GM19328 (cell line): ENCODE data around the gene LAMA2.

Experiments used
- ATAC-seq: cut with Tn5 transposase; IDR thresholded peaks from one replicate; pipeline ENCODE4 v1.9.1; 2021; ENCODE audit warnings: mild to moderate bottlenecking, moderate library complexity; ENCODE audit not compliant: unreplicated experiment

Gene LAMA2, protein sequence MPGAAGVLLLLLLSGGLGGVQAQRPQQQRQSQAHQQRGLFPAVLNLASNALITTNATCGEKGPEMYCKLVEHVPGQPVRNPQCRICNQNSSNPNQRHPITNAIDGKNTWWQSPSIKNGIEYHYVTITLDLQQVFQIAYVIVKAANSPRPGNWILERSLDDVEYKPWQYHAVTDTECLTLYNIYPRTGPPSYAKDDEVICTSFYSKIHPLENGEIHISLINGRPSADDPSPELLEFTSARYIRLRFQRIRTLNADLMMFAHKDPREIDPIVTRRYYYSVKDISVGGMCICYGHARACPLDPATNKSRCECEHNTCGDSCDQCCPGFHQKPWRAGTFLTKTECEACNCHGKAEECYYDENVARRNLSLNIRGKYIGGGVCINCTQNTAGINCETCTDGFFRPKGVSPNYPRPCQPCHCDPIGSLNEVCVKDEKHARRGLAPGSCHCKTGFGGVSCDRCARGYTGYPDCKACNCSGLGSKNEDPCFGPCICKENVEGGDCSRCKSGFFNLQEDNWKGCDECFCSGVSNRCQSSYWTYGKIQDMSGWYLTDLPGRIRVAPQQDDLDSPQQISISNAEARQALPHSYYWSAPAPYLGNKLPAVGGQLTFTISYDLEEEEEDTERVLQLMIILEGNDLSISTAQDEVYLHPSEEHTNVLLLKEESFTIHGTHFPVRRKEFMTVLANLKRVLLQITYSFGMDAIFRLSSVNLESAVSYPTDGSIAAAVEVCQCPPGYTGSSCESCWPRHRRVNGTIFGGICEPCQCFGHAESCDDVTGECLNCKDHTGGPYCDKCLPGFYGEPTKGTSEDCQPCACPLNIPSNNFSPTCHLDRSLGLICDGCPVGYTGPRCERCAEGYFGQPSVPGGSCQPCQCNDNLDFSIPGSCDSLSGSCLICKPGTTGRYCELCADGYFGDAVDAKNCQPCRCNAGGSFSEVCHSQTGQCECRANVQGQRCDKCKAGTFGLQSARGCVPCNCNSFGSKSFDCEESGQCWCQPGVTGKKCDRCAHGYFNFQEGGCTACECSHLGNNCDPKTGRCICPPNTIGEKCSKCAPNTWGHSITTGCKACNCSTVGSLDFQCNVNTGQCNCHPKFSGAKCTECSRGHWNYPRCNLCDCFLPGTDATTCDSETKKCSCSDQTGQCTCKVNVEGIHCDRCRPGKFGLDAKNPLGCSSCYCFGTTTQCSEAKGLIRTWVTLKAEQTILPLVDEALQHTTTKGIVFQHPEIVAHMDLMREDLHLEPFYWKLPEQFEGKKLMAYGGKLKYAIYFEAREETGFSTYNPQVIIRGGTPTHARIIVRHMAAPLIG (N-terminal part only)

GRCh38 chr6:128882991-128883611 lies at the start of gene LAMA2:
TSS of gene LAMA2 (plus strand) at chr6:128883138. CDS start at chr6:128883246, 108 bp downstream.
- no peak for ATAC-seq

- ATAC-seq, result no peak
These were observed 46.2 kb upstream of the LAMA2 start for GRCh38 chr6:128836761-128837160.

DNA sequence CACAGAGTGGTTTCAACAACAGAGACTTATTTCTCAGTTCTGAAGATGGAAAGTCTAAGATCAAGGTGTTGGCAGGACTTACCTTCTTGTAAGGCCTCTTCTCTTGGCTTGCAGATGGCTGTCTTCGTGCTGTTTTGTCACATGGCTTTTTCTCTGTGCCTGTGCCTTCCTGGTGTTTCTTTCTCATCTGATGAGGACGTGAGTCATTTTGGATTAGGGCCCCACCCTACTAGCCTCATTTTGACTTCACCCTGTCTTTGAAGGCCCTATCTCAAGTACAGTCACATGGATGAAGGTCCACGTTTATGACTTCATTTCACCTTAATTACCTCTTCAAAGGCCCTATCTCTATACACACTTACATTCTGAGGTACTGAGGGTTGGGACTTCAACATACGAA lies 41.4 kb upstream of the LAMA2 start:
- ATAC-seq, result no peak

DNA sequence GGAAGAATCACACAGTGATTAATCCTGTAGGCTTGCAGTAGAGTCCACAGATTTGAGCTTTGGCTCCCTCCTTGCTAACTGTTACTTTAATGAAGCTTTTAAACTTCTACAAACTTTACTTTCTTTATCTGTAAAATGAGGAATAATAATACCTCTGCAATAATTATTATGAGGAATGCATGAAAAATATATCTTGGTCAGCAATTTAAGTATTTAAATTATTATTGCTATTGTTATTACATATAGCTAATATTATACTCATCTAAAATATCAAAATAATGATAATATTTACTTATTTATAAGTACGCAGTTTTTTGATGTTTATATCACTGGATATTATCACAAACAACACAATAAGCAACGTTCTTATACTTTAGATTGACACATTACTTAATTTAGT lies 38.3 kb upstream of the LAMA2 start:
- no peak for ATAC-seq

GRCh38 chr6:128847431-128848210 lies 35.3 kb upstream of the LAMA2 start:
- no peak for ATAC-seq

DNA sequence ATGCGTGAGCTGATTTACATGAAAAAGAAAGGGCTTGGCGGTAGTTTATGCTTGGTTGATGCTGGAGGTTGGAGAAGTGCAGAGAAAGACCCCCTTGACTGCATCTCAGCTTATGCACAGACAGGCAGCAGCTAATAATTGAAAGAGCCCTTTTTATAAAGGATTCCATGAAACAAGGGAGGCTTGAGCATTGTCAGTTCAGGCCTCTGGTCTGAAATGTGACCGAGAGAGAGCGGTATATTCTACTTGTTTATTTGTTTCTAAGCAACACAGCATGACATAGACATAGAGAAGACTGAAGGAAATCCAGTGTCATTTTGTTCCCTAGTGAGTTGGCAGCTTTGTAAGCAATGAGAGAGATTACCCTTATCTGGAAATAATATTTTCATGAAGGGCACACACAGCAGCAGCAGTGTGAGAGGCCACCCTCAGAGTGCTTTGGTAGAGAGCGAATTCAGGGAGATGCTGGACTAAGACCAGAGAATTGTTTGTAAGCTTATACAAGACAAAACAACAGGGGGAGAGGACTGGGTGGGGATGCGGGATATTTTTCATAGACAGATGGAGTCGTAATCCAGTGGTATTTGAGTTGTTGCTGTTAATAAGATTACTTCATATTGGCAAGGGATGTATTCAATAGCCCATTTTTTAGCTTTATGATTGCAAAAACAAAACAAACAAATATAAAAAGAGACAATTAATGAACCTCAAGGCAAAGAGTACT lies 34.6 kb upstream of the LAMA2 start:
- ATAC-seq, result no peak

DNA sequence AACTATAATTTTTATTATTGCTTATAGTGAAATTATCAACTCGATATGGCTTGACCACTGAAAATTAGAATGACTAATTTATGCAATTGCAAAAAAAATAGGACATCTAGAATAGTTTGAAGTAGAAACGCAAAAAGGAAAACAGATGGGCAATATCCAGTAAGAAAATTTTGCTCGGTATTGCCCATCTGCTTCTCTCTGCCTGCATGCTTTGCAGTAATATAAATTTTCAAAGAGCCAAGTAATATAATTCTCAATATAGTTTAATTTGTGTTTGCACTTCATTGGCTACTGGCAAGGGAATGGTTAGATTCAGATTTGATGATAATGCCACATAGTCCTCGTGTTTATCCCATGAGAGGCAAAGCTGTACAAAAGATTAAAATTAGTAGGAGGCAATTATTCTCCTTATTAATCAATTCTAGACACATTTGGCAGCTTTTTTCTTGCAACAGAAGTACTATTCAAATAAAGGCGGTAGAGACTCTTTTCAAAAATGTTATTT lies 27.3 kb upstream of the LAMA2 start:
- ATAC-seq, result no peak

GRCh38 chr6:128857806-128858205 lies 25.1 kb upstream of the LAMA2 start:
- ATAC-seq, result no peak

DNA sequence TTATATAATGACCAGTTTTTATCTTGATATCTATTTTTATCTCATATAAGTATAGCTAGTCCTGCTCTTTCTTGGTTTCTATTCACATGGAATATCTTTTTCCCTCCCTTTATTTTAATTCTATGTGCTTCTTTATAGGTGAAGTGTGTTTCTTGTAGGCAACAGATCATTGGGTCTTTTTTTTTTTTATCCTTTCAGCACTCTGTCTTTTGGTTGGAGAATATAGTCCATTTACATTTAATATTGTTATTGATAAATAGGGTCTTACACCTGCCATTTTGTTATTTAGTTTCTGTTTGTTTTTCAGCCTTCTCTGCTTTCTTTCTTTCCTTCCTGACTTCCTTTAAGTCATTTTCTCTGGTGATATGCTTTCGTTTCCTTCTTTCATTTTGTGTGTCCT lies 22.2 kb upstream of the LAMA2 start:
- ATAC-seq, result no peak

- no peak for ATAC-seq
These were observed 19.0 kb upstream of the LAMA2 start for GRCh38 chr6:128863983-128864382.

- no peak for ATAC-seq
These were observed 12.2 kb upstream of the LAMA2 start for GRCh38 chr6:128870746-128871145.

- ATAC-seq, result no peak
These were observed 8.1 kb upstream of the LAMA2 start for GRCh38 chr6:128874863-128875262.

DNA sequence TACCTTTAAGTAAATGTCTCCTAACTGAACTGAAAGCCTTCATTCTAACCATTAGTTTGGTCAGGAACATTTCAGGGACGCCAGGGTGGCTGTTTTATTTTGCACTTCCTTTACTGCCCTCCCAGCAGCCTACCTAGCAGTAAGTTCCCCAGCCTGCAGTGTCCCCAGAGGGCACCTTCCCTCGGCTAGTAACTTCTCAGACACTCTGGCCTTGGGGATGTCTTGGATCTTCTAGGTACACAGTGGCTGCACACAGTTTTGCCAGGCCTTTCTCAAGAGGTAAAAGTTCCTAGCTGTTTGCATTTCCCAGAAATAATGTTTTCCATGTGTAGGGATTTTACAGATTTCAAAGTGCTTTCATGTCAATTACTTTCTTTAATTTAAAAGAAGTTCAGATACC lies 378 bp upstream of the LAMA2 start:
- no peak for ATAC-seq

DNA sequence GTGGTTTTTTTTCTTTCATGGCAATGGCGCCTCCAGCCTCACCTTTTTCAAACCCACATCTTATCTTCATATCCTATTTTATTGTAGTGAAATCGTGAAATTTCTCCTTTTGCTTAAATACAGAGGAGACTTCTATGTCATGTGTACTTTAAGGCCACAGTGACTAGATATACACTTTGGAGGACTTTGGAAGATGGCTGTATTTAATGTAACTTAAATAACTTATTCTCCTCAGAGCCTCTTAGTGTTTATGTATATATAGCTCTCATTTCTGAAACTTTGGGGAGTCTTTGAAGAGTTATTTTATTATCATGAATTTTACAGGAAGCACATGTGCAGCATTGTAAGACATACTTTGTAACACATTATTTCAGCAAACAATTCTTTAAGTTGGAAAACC lies 968 bp downstream of the LAMA2 start:
- ATAC-seq, result no peak

- ATAC-seq, result no peak
These were observed 2.4 kb downstream of the LAMA2 start for GRCh38 chr6:128885381-128885780.

- ATAC-seq, result no peak
These were observed 3.8 kb downstream of the LAMA2 start for GRCh38 chr6:128886706-128887105.

DNA sequence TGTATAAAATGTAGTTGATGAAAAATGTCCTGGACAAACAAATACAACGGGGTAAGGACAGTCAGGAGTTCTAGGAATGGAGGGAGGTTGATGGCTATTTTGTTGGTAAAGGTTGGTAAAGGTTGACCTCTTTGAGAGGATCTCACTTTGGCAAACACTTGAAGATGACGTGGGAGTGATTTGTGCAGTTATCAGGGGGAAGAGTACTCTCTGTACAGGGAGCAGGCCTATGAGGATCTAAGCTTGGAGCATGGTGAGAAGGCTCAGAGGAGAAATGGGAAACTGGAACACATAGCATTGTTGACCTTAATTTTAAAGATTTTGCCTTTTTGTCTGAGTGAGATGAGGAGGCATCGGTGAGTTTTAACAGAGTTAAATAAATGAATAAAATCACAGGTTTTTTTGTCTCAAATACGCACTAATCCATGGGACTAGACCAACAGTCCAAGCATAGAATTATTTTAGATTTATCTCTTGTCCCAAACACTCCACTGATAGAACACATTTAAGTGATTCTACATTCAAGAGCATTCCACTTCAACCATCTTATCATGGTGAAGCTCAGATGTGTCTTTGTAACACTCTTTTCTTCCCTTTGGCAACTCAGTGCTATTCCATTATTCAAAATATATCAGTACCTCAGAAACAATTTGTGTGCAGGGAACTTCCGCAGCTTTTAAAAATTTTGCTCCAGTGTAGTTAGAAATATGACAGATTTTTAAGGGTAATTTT lies 5.7 kb downstream of the LAMA2 start:
- no peak for ATAC-seq

- ATAC-seq, result no peak
These were observed 6.9 kb downstream of the LAMA2 start for GRCh38 chr6:128889870-128890269.
